Ishikawa (cell line): ENCODE results near the gene REPS2.

Experiments used
- EP300 ChIP-seq: IDR thresholded peaks from 2 replicates; pipeline ENCODE4 v1.6.1; 2012; ENCODE audit warnings: borderline replicate concordance
- FOXM1 ChIP-seq: IDR thresholded peaks from 2 replicates; pipeline ENCODE4 v1.6.1; 2012; ENCODE audit warnings: low read depth, borderline replicate concordance
- MAX ChIP-seq: IDR thresholded peaks from 2 replicates; pipeline ENCODE4 v1.6.1; 2012
- NFIC ChIP-seq: IDR thresholded peaks from 2 replicates; pipeline ENCODE4 v1.6.1; 2012
- TCF12 ChIP-seq: IDR thresholded peaks from 2 replicates; pipeline ENCODE4 v1.6.1; 2012; ENCODE audit warnings: low read depth
- ZBTB7A ChIP-seq: IDR thresholded peaks from 2 replicates; pipeline ENCODE4 v1.6.1; 2012; ENCODE audit warnings: low read depth
- TF ChIP-seq, protein P1 (sequence below): IDR thresholded peaks from 2 replicates; pipeline ENCODE4 v1.6.1; 2012

DNA sequence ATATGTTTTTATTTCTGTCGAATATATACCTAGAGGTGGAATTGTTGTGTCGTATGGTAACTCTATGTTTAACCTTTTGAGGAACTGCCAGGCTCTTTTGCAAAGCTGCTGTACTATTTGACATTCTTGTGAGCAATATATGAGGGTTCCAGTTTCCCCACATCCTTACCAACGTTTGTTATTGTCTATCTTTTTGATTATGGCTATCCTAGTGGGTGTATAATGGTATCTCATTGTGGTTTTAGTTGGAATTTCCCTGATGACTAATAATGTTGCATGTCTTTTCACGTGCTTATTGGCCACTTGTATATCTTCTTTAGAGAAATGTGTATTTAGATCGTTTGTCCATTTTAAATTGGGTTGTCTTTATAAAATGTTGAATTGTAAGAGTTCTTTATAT lies 24.5 kb downstream of the REPS2 start:
- TF ChIP-seq, protein P1, sequence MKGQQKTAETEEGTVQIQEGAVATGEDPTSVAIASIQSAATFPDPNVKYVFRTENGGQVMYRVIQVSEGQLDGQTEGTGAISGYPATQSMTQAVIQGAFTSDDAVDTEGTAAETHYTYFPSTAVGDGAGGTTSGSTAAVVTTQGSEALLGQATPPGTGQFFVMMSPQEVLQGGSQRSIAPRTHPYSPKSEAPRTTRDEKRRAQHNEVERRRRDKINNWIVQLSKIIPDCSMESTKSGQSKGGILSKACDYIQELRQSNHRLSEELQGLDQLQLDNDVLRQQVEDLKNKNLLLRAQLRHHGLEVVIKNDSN: no peak
- TF ChIP-seq TCF12: no peak
- no peak for TF ChIP-seq EP300
- no peak for TF ChIP-seq MAX
- TF ChIP-seq NFIC: no peak
- no peak for TF ChIP-seq ZBTB7A
- no peak for TF ChIP-seq FOXM1
